HepG2 (cell line): ENCODE measurements around the gene DRC7. TPM values are rescaled to one million over a fixed set of nuclear protein-coding genes. Genes with fewer than 3 reads are reported as not detected.

Experiments
- CBFB ChIP-seq: sonication (generic); formaldehyde crosslinking; IDR thresholded peaks from 2 replicates; pipeline ENCODE4 v1.4.0; 2020; ENCODE audit warnings: missing genetic modification reagents
- NR2F1 ChIP-seq, 2 experiments: fragments of 450-650 bp in 1 of 2; formaldehyde crosslinking in 1 of 2; IDR thresholded peaks; 2 replicates each; pipeline versions ENCODE4 v1.5.0 to v1.6.1; 2016 to 2020; ENCODE audit warnings: mild to moderate bottlenecking in 1 of 2, missing compliant biosample characterization in 1 of 2, missing genetic modification reagents in 1 of 2, moderate library complexity in 1 of 2
- REXO4 ChIP-seq: sonication (generic); formaldehyde crosslinking; IDR thresholded peaks from 2 replicates; pipeline ENCODE4 v1.8.0; 2022; ENCODE audit warnings: missing genetic modification reagents, mild to moderate bottlenecking, borderline replicate concordance
- RFX5 ChIP-seq: IDR thresholded peaks from 2 replicates; pipeline ENCODE4 v1.6.1; 2011; ENCODE audit warnings: low read depth, low read length, improper control_type of control experiment
- ZFY ChIP-seq: sonication (generic); formaldehyde crosslinking; IDR thresholded peaks from 2 replicates; pipeline ENCODE4 v1.4.0; 2020; ENCODE audit warnings: missing genetic modification reagents
- ZNF281 ChIP-seq: sonication (generic); formaldehyde crosslinking; IDR thresholded peaks from 2 replicates; pipeline ENCODE4 v1.4.0; 2020; ENCODE audit warnings: missing genetic modification reagents, borderline replicate concordance
- ZNF468 ChIP-seq: sonication (generic); formaldehyde crosslinking; IDR thresholded peaks from 2 replicates; pipeline ENCODE4 v1.8.0; 2022; ENCODE audit warnings: mild to moderate bottlenecking, moderate library complexity, missing genetic modification reagents
- ZNF557 ChIP-seq: sonication (generic); formaldehyde crosslinking; IDR thresholded peaks from 2 replicates; pipeline ENCODE4 v1.4.0; 2020; ENCODE audit warnings: missing genetic modification reagents
- ZNF740 ChIP-seq: sonication (generic); formaldehyde crosslinking; IDR thresholded peaks from 2 replicates; pipeline ENCODE4 v1.4.0; 2020; ENCODE audit warnings: missing genetic modification reagents
- ZNF782 ChIP-seq: sonication (generic); formaldehyde crosslinking; IDR thresholded peaks from 2 replicates; pipeline ENCODE4 v1.4.0; 2020; ENCODE audit warnings: missing genetic modification reagents, mild to moderate bottlenecking, borderline replicate concordance
- ZSCAN30 ChIP-seq: sonication (generic); formaldehyde crosslinking; IDR thresholded peaks from 2 replicates; pipeline ENCODE4 v1.5.0; 2020; ENCODE audit warnings: mild to moderate bottlenecking, missing genetic modification reagents
- polyA plus RNA-seq, 8 experiments: library from polyadenylated mRNA; depleted of rRNA in 3 of 8; stranded (reverse) in 7 of 8; unstranded in 1 of 8; fragments of >200 nt; fragmentation: Illumina TruSeq in 4 of 8; extraction: Trizol in 4 of 8; gene quantifications; 2 replicates each; pipeline versions ENCODE4 v1.2.1 to v1.2.3, GENCODE V29; 2011 to 2016; ENCODE audit warnings: low read depth in 4 of 8, missing spikeins in 1 of 8, mixed read lengths in 1 of 8; ENCODE audit not compliant: insufficient read depth in 1 of 8
- total RNA-seq, 5 experiments: library from RNA; depleted of rRNA; stranded (reverse); fragments of >200 nt; fragmentation: Illumina TruSeq; extraction: Trizol; gene quantifications; 2 replicates each; pipeline ENCODE4 v1.2.3, GENCODE V29; 2016; ENCODE audit warnings: low read depth in 1 of 5
- TF ChIP-seq, protein P1 (sequence below): sonication (generic); formaldehyde crosslinking; IDR thresholded peaks from 2 replicates; pipeline ENCODE4 v1.5.0; 2020; ENCODE audit warnings: missing genetic modification reagents, mild to moderate bottlenecking, borderline replicate concordance
- TF ChIP-seq, protein P2 (sequence below): sonication (generic); formaldehyde crosslinking; IDR thresholded peaks from 2 replicates; pipeline ENCODE4 v1.4.0; 2020; ENCODE audit warnings: missing genetic modification reagents, mild to moderate bottlenecking, borderline replicate concordance
- TF ChIP-seq, protein P3 (sequence below): sonication (generic); formaldehyde crosslinking; IDR thresholded peaks from 2 replicates; pipeline ENCODE4 v1.4.0; 2020; ENCODE audit warnings: missing genetic modification reagents
- TF ChIP-seq, protein P4 (sequence below): IDR thresholded peaks from 2 replicates; pipeline ENCODE4 v1.6.1; 2012; ENCODE audit warnings: low read length, improper control_type of control experiment

The DRC7 gene
- total and polyA plus RNA-seq, 2 of the 13 experiments (the other 11 are each of a cell fraction or from before 2014, with no cell fraction given) = 2.7 to 3.4 TPM

DNA sequence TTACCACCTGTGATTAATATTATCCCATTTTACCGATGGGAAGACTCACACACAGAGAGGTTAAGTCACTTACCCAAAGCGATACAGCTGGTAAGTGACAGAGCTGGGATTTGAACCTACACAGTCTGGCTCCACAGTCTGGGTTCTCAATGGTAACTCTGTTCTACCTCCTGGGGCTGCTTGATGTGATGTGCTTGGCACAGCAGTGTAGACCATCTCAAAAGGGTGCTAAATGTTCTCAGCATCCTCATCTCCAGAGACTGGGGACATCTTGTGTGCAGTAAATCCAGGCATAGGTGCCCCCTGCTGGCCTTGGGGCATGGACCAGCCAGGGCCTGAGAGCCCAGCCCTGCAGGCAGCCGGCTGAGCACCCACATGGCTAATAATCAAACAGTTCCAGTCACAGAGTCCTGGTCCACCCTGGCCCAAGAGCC lies 25.6 kb downstream of the DRC7 start (continued):
- no peak for TF ChIP-seq ZNF281
- TF ChIP-seq, protein P1, sequence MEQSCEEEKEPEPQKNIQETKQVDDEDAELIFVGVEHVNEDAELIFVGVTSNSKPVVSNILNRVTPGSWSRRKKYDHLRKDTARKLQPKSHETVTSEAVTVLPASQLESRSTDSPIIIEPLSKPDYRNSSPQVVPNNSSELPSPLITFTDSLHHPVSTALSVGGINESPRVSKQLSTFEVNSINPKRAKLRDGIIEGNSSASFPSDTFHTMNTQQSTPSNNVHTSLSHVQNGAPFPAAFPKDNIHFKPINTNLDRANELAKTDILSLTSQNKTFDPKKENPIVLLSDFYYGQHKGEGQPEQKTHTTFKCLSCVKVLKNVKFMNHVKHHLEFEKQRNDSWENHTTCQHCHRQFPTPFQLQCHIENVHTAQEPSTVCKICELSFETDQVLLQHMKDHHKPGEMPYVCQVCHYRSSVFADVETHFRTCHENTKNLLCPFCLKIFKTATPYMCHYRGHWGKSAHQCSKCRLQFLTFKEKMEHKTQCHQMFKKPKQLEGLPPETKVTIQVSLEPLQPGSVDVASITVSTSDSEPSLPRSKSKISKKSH (CRISPR knock-in tag) = no peak
- TF ChIP-seq ZNF740 = no peak
- TF ChIP-seq, protein P2, sequence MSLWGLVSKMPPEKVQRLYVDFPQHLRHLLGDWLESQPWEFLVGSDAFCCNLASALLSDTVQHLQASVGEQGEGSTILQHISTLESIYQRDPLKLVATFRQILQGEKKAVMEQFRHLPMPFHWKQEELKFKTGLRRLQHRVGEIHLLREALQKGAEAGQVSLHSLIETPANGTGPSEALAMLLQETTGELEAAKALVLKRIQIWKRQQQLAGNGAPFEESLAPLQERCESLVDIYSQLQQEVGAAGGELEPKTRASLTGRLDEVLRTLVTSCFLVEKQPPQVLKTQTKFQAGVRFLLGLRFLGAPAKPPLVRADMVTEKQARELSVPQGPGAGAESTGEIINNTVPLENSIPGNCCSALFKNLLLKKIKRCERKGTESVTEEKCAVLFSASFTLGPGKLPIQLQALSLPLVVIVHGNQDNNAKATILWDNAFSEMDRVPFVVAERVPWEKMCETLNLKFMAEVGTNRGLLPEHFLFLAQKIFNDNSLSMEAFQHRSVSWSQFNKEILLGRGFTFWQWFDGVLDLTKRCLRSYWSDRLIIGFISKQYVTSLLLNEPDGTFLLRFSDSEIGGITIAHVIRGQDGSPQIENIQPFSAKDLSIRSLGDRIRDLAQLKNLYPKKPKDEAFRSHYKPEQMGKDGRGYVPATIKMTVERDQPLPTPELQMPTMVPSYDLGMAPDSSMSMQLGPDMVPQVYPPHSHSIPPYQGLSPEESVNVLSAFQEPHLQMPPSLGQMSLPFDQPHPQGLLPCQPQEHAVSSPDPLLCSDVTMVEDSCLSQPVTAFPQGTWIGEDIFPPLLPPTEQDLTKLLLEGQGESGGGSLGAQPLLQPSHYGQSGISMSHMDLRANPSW = no peak
- no peak for TF ChIP-seq ZNF782
- TF ChIP-seq, protein P3, sequence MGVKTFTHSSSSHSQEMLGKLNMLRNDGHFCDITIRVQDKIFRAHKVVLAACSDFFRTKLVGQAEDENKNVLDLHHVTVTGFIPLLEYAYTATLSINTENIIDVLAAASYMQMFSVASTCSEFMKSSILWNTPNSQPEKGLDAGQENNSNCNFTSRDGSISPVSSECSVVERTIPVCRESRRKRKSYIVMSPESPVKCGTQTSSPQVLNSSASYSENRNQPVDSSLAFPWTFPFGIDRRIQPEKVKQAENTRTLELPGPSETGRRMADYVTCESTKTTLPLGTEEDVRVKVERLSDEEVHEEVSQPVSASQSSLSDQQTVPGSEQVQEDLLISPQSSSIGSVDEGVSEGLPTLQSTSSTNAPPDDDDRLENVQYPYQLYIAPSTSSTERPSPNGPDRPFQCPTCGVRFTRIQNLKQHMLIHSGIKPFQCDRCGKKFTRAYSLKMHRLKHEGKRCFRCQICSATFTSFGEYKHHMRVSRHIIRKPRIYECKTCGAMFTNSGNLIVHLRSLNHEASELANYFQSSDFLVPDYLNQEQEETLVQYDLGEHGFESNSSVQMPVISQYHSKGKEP = no peak
- TF ChIP-seq, protein P4, sequence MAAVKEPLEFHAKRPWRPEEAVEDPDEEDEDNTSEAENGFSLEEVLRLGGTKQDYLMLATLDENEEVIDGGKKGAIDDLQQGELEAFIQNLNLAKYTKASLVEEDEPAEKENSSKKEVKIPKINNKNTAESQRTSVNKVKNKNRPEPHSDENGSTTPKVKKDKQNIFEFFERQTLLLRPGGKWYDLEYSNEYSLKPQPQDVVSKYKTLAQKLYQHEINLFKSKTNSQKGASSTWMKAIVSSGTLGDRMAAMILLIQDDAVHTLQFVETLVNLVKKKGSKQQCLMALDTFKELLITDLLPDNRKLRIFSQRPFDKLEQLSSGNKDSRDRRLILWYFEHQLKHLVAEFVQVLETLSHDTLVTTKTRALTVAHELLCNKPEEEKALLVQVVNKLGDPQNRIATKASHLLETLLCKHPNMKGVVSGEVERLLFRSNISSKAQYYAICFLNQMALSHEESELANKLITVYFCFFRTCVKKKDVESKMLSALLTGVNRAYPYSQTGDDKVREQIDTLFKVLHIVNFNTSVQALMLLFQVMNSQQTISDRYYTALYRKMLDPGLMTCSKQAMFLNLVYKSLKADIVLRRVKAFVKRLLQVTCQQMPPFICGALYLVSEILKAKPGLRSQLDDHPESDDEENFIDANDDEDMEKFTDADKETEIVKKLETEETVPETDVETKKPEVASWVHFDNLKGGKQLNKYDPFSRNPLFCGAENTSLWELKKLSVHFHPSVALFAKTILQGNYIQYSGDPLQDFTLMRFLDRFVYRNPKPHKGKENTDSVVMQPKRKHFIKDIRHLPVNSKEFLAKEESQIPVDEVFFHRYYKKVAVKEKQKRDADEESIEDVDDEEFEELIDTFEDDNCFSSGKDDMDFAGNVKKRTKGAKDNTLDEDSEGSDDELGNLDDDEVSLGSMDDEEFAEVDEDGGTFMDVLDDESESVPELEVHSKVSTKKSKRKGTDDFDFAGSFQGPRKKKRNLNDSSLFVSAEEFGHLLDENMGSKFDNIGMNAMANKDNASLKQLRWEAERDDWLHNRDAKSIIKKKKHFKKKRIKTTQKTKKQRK = no peak
- peak; percentile 32; the same call in 1 of the 2 replicates for TF ChIP-seq ZFY
- TF ChIP-seq REXO4 (CRISPR knock-in tag) = no peak
- TF ChIP-seq ZNF468 (CRISPR knock-in tag) = no peak
- no peak for TF ChIP-seq ZSCAN30 (CRISPR knock-in tag)
- TF ChIP-seq CBFB (CRISPR knock-in tag) = peak; percentile 22; the same call in 1 of the 2 replicates
- no peak for TF ChIP-seq RFX5
- no peak for TF ChIP-seq ZNF557 (CRISPR knock-in tag)
- TF ChIP-seq NR2F1 (CRISPR knock-in tag; IDR thresholded peaks at IDR 0.05) = no peak
